A204.1 (cell line): ENCODE results near the gene TROAP.
A peak's percentile ranks its signal among the peaks of the same experiment; 100 is the strongest.
"Not testable (repeated sequence)": the region's sequence is repeated elsewhere in the genome, so short reads cannot be mapped to it uniquely, and the experiment has no call there.

Experiments used
- FAIRE-seq: peaks from 2 replicates; lab custom pipeline; 2012; peaks lifted over from hg19 to GRCh38; lab: Jason Lieb, UNC

TROAP gene

GRCh38 chr12:49322708-49323523 is at the start of gene TROAP:
TSS of gene TROAP (plus strand) at chr12:49323255. CDS start at chr12:49323609, 354 bp downstream.
- FAIRE-seq = peak; percentile 99

GRCh38 chr12:49273726-49274395 is 49.2 kb upstream of the TROAP start:
- no peak for FAIRE-seq

GRCh38 chr12:49274396-49275069 is 48.5 kb upstream of the TROAP start:
- no peak for FAIRE-seq

- no peak for FAIRE-seq
Measured at GRCh38 chr12:49276304-49277290, 46.5 kb upstream of the TROAP start.

GRCh38 chr12:49277466-49277865 is 45.6 kb upstream of the TROAP start:
- FAIRE-seq = no peak

GRCh38 chr12:49279706-49280159 is 43.3 kb upstream of the TROAP start:
- FAIRE-seq = no peak

GRCh38 chr12:49280545-49280944 is 42.5 kb upstream of the TROAP start:
- not testable (repeated sequence) for FAIRE-seq

- FAIRE-seq = no peak
Measured at GRCh38 chr12:49282302-49282701, 40.8 kb upstream of the TROAP start.

GRCh38 chr12:49282740-49283375 is 40.2 kb upstream of the TROAP start:
- not testable (repeated sequence) for FAIRE-seq

GRCh38 chr12:49283541-49284429 is 39.3 kb upstream of the TROAP start:
- no peak for FAIRE-seq

GRCh38 chr12:49284672-49285071 is 38.4 kb upstream of the TROAP start:
- FAIRE-seq = no peak

GRCh38 chr12:49287876-49288275 is 35.2 kb upstream of the TROAP start:
- FAIRE-seq = no peak

- FAIRE-seq = peak; percentile 93
Measured at GRCh38 chr12:49288412-49288853, 34.6 kb upstream of the TROAP start.

- no peak for FAIRE-seq
Measured at GRCh38 chr12:49288922-49289555, 34.0 kb upstream of the TROAP start.

GRCh38 chr12:49292729-49293055 is 30.4 kb upstream of the TROAP start:
- FAIRE-seq = no peak

GRCh38 chr12:49293056-49293956 is 29.7 kb upstream of the TROAP start:
- FAIRE-seq = no peak

- FAIRE-seq = no peak
Measured at GRCh38 chr12:49294086-49294803, 28.8 kb upstream of the TROAP start.

GRCh38 chr12:49294804-49295081 is 28.3 kb upstream of the TROAP start:
- FAIRE-seq = no peak
